Stimulated activated CD8-positive, alpha-beta memory T cell treated with anti-CD3 and anti-CD28 coated beads, Interleukin-7, amount 100 ng/mL, for 1 hour (primary cell): ENCODE results near the gene TAF1A.

Source experiments
- DNase-seq, 2 donors: peaks; one replicate each; pipeline ENCODE4 v3.0.0-alpha.2; 2020; ENCODE audit warnings: low read depth in 2 of 2

Gene TAF1A

DNA sequence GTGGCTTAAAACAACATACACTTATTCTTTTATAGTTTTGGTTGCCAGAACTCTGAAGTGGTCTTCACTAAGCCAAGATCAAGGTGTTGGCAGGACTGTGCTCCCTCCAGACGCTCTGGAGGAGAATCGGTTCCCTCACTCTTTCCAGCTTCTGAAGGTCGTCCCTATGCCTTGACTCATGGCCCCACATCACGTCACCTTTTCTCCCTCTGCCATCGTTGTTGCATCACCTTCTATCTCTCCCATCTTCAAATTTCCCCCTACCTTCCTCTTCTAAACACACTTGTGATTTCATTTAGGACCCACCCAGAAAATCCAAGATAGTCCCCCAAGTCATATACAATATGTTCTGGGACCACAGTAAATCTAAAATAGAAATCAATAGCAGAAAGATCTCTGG, 54.3 kb downstream of the TAF1A start:
- DNase-seq = no peak

DNA sequence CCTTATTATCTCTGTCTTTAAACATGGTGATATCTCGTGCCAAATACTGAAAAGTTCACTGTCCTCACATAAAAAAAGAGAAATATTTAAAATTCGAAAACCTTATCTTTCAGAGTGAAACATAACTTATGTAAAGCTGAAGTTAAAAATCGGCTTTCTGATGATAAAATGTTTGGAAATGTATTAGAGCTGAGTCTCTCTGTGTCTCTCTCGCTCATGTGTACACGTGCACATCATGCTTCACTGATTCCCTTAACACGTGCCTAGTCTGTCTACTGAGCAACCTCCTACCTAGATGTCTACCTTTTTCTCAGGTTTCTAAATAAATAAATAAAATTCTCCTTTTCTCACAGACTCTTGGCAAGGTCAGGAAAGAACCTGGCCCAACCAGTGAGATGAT, 58.9 kb downstream of the TAF1A start:
- no peak for DNase-seq

DNA sequence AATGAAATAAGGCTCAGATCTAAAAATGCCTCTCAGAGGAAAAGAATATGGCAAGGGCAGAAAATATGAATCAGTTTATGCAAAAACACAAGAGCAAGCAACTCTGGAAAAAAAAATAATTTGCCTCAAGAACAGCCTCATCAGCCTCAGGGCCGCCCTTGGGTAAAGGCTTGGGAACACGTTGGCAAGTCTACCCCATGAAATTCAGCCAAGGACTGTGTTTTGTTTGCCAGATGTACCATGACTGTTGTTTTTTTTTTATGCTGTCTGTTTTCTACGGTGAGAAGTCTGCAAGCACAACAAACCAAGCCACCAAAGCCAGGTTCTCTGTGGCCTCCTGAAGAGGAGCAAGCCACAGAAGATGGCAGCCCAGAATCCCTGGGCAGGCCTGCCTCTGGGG, 59.8 kb downstream of the TAF1A start:
- no peak for DNase-seq

DNA sequence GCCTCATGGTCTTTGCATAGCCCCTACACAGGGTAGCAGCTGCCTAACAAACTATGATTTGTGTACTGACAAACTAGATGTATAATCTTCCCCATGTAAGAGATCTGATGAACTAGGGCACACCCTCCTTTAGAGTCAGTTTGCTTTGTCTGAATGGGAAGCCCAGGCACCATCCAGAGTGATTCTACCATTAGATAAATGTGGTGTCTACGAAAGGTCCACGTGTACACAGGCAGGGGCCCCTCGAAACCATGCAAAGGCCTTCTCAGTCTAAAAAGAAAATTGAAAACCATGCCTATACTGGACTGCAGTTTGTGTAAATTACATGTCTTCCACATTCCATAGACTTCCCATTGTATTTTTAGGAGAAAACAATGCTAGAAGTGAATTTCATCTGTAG, 60.6 kb downstream of the TAF1A start:
- DNase-seq = no peak

DNA sequence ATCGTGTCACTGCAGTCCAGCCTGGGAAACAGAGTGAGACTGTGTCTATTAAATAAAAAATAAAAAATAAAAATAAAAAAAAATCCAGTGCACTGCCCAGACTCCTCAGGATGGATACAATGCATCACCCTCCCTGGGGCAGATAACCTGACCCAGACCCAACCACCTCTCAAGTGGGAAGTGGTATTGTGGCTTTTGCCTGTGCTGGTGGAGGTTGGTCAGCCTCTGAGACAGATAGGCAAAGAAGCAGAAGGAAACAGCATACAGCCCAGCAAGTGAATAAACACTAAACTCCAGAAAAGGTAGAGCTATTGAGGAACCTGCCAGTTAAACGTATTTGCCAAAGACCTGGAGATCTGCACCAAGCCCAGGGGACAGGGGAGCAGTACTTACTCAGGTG, 63.8 kb downstream of the TAF1A start:
- DNase-seq = no peak

DNA sequence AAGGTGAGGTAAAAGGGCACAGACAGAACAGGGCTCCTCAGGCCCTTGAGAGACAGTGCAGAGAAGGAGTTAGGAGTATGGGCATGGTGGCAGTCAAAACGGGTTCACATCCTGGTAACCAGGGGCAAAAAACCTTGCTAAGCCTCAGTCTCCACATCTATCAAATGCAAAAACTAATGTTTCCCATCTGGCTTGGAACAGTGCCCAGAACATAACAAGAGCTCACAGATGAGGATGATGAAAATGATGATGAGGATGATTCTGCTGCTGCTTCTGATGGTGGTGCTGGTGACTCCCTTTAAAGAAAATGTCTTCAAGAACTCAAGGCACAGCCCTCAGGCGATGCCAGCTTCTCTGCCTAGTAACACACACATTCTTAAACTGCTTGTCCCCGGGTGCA, 65.9 kb downstream of the TAF1A start:
- no peak for DNase-seq

DNA sequence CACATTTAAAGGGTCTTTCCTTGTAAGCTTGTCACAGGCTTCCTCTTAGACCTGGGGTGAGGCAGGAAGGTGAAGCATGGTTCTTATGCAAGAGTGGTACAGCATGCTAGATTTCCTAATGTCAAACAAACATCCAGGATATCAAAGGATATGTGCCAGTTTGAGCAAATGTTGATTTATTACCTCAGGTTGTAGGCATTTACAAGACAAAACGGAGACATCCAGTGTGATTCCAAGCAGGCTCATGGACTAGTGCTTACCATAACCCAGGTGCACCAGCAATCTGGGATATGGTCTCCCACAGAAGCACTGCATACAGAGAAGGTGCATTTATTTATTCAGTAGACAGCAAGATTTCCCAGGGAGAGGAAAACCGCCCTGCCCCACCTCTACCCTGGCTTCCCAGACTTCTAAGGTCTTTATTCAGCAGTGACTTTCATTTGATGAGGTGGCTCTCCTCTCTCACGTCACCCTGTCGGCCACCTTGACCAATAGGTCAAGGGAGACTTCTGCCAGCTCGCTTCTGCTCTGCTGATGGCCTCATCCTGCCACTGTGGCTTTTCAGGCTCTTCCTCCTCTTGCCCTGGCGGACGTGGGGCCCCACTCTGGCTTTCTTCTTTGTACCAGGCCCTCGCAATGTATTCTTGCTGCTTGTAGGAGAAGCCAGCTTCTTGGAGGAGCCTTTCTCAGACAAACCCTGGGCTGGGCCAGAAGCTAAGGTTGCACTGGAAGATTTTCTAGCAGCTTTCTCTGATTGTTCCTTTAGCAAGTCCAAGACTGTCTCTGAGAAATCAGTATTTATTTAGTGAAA, 67.4 kb downstream of the TAF1A start:
- no peak for DNase-seq

DNA sequence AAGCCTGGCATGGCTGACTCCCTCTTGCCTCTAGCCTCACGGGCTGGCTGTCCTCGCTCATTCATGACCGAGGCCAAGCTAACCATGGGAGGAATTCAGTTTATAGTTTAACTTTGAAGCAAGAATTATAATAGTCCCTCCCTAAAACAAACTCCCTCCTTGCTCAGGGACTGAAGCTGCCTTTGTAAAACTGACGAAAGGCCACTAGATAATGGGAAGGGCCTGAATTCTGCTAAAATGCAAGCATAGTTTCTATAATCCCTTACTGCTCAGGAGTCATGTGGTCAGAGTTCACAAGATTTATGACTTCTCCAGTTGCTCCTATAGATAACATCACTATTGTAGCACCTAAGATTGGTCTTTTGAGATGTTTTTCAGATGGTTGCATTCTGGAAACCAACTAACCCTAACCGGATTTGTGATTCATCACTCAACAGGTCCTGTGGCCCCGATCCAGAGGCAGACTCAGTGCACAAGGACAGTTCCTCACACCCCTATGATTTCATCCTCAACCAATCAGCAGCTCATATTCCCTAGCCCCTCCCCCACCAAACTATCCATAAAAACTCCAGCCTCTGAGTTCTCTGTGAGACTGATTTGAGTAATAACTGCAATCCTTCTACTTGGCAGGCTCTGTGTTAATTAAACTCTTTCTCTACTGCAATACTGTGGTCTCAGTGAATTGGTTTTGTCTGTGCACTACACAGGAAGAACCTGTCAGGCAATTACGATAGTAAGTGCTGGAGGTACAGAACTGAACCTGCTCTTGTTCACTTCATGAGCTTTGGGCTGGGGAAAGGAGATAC, 68.2 kb downstream of the TAF1A start:
- DNase-seq = no peak
